Stimulated activated CD8-positive, alpha-beta memory T cell treated with anti-CD3 and anti-CD28 coated beads, Interleukin-15, amount 100 ng/mL, for 4 hours (primary cell): Measurements from ENCODE around the gene LRP1B.
"Not testable (repeated sequence)": the region's sequence is repeated elsewhere in the genome, so short reads cannot be mapped to it uniquely, and the experiment has no call there.

Experiments used
- DNase-seq, 2 donors: peaks; one replicate each; pipeline ENCODE4 v3.0.0-alpha.2; 2020; ENCODE audit warnings: low read depth in 2 of 2

Gene LRP1B

DNA sequence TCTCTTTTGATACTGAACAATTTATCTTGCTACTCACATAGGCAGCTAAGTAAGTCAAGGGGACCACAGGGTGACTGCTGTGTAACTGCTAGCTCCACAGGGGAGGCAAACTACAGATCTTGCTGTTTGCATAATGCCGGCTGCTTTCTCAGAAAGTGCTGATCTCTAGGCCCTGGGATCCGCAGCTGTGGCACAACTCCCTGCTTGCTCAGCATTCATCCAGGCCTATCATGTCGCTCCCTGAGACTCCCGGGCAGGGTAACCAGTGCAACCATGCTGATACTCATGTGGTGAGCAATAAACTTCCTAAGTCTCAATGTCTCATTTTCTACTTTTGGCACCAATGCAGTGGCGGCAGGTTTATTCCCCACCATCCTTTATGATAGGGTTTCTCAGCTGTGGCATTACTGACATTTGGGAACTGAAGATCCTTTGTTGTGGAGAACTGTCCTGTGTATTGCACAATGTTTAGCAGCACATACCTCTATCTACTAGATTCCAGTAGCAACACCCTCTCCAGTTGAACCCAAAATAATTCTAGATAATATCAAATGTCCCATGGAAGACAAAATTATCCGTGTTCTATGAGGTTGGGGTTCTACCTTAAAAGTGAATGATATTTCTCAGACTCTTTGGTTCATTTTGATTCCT, 1101.3 kb downstream of the LRP1B start:
- no peak for DNase-seq

DNA sequence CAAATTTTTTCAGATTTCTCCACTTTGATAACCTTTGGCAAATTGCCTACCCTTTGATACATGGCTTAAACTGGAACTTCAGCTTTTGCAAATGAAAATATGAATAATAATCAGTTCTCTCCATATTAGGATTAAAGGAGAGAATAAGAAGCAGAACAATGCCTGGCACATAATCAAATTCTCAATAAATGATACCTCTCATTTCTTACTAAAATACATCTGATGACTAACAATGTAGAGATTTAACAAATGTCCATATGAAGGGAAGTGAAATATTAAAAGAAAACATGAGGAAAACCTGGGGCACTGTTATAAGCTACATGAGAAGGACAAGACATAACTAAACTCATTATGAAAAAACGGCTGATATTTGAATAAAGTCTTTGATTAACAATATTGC, 1103.6 kb downstream of the LRP1B start:
- no peak for DNase-seq

DNA sequence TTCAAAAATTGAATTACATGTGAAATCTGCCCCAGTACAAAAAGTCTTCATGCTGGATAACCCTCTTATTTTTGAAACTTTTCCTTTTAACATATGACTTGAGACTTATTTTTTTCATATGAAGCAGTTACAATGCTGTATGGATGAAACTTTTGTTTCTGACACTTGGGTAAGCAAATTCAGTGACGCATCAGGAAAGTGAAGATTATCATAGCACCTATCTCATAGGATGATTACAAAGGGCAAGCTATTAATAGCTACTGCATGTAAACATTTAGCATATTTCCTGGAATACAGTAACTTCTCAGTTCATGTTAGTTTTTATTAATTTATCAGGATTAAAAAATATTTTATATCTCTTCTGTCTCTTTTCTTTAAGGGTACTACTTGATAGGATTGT, 1109.2 kb downstream of the LRP1B start:
- no peak for DNase-seq

DNA sequence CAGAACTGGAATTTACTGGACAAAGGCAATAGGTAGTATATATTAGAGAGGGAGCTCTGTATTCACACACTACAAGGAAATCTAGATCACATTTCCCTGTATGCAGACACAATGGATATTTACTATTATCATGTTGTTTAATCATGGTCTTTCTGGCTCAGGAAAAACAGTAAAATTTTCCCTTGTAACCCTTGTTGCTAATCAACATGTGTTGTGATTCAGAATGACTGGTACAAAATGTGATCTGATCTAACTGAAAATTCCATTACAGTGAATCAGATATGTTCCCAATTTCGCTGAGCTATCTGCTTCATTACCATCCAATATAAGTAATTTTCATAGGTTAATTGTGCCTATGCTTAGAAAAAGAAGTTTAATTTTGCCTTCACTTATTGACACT, 1109.7 kb downstream of the LRP1B start:
- no peak for DNase-seq

DNA sequence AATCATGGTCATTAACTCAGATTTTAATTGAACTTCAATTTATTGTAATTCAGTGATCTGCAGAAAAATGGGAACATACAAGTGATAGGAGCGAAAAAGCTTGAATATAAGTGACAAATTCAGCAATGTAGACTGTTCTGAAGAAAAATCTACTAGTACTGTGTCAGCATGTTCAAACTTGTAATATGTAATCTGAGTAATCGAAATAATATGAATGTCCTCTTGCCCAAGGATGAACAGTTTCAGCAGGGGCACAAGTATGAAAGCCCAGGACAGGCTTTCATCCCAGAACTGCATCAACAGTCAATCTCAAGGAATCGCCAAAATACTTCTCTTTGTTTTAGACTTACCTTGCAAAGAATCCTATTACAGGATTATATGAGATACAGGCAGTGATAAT, 1110.5 kb downstream of the LRP1B start:
- DNase-seq: no peak

DNA sequence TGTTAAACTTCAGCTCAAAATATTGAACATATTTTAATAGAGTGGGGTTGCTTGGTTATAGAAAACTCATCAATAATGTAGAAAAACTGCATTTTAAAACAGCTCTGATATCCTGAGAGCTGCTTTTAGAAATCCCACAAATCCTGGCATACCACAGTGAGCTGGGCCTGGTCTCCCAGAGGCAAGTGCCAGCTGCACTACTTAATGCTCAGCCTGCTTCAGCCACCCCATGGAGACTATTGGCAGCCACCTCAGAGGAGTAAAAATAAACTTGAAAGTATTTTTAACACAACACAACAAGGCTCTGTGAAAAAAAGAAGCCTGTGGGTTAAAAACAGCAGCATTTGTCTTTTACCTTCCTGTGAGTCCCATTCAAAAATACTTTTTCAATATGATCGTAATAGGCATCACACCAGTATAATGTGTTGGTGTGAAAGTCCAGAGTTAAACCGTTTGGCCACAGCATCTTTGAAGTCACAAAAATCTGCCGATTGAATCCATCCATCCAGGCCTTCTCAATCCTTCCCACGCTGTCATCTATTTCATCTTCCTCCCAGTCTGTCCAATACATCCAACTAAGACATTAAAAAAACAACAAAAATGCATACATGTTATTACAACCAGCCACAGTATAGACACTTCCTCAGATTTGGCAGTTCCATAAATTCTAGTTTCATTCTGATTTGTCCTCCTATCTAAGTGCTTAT, 1115.3 kb downstream of the LRP1B start:
- DNase-seq: no peak

DNA sequence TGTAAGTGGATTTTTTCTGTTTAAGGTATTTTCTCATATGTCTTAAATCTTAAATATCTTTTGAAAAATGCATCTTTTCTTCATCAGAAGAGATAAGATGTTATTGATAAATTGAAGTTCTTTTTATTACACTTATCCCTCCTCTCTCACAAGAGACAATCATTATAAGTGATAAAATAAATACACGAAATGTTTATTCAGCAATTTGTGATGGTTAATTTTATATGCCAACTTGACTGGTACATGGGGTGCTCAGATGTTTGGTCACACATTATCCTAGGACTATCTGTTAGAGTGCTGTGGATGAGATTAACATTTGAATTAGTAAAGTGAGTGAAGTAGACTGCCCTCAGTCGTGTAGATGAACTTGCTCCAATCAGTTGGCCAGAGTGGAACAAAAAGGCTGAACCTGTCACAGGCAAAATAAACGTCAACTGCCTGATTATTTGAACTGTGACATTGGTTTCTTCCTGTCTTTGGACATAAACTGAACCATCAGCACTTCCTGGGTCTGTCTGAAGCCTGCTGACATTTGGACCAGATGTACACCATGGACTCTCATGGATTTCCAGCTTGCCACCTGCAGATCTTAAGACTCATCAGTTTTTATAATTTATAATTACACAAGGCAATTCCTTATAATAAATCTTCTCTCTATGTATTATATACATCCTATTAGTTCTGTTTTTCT, 1126.7 kb downstream of the LRP1B start:
- no peak for DNase-seq

DNA sequence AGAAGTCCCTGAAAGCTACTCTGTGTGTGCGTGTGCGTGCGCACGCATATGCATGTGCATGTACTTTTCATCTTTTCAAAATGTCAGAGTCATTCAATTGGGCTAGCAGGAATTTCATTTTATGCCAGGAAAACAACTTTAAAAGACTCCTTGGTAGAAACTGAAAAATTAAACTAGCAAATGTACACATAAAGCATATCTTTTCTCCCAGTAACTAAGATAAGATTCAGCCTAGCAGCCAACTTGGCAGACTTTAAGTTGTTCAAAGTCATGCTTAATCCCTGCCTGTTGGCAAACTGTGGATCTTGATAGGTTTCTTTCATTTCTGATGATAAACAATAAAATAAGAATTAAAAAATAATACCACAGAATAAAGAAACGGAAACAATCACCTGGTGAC, 1129.1 kb downstream of the LRP1B start:
- no peak for DNase-seq

DNA sequence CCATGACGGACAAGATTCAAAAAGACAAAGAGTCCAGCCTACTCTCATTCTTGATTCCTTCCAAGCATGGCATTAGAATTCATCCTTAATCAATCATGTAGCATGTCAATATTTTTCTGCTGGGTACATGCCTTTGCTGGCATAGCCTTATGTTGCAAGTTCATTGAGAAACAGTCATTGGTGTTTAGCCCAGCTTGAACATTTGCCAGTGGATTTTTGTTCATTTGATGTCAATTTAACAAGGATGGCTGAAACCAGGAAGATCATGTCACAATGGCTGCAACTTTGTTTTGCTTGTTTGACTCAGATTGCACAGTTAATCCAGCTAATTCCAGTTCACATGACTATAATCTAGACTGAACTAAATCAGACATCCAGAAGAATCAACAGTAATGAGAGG, 1132.2 kb downstream of the LRP1B start:
- no peak for DNase-seq

DNA sequence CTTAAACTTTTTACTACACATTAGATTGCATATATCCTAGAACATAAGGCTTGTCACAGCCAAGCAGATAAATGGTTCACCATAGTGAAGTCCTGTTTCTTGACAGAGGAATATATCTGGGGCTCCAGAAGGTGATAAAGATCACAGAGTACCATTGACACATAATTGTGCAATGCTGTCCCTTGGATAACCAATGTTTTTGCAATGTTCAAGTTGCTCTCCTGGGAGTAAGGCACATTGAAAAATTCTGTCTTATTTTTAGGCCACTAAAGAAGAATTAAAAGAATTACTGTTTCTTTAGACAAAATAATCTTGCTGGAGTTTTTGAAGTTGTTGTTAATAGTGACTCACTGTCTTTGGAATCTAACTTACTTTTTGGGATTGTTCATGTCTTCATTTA, 1132.8 kb downstream of the LRP1B start:
- DNase-seq: no peak

DNA sequence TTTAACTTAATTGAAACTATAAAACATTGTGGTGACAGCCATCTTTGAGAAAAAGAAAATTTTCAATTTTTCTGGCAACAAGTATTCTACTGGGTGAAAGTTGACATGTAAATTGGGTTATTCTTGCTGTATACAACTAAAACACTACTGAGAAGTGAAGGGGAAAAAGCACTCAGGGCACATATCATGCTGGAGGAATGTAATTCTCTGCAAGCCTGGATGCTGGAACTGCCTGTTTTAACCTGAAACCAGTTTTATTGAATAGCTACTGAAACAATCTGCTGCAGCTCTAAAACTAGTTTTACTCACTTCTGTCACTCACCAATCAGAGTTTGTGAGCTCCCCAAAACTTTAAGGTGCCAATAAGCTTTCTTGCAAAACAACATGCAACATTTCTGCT, 1136.0 kb downstream of the LRP1B start:
- no peak for DNase-seq

DNA sequence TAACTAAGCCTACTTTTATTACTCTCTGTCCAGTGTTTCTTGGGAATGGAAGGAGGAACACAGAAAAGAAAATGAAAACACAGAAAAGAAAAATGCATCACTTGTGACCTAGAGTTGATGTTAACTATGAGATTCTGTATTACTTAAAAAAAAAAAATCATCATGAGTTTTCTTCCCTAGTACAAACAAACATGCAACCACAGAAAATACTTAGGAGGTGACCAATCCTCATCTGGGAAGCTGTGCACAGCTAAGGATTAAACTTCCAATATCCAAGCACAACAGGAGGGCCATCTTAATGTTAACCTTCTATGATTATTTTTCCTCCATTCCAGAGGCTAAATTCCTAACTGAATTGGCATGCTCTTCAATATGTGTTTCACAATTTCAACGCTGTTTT, 1140.4 kb downstream of the LRP1B start:
- DNase-seq: no peak

DNA sequence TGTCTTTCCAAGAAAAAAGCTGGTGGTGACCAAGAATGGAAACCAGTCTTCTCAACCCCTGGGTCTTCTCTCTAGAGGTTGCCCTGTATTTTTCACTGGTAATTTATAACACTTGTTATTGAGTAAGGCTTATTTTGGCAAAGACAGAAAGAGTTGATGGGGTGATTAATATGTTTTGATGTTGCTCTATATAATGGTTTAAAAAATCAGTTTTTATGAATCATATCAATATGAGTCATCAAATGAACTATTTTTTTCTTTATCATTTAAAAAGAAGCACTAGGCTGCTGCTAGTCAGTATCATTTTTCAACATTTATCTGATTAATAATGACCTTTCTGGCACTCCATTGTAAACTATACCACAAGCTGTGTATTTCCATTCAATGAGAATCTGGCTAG, 1142.2 kb downstream of the LRP1B start:
- DNase-seq: no peak

DNA sequence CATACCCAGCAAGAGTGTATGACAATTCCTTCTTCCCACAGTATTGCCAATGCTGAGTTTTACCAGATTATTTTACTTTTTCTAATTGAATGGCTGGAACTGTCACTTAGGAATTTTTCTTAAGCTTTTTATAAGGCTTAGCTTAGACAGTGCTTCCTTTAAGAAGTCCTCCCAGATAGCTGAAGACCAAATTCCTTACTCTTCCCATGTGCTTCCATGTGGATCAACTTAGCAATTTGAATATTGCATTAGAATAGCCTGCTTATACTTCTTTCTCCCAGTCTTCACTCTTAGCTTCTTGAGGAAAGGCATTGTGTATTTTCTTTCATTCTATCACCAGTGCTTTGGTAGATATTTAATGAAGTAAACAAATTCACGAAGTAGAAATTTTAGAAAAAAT, 1144.4 kb downstream of the LRP1B start:
- no peak for DNase-seq

DNA sequence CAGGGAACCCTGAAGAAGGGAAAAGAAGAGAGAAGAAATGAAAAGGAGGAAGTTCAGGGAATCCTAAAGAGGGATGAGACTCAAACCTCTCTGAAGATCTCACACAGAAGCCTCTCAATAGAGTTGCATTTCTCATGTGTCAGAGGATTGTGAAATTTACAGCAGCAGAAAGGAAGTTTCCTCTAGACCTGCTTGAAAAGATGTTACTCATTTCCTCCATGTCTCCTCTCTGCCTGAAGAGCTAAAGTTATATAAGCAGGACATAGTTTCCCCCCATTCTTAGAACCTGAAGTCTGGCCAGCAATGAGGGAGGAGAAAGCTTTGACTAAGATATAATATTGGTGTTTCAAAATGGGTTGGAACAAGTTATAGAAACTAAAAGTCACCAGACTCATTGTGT, 1155.6 kb downstream of the LRP1B start:
- no peak for DNase-seq

DNA sequence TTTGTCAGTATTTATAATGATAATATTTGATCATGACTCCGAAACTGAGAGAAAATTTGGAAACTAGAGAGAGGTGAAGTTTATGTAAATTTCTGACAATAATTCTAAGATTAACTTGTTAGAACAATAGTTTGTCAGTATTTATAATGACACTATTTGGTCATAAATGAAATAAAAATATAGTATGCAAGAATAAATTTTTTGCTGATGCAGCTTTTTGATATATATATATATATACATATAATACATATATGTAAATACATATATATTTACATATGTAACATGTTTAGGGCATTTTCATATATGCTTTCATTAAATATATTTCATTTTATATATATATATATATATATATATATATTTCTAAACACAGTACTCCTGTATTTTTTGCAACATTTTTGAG, 1158.1 kb downstream of the LRP1B start:
- no peak for DNase-seq

DNA sequence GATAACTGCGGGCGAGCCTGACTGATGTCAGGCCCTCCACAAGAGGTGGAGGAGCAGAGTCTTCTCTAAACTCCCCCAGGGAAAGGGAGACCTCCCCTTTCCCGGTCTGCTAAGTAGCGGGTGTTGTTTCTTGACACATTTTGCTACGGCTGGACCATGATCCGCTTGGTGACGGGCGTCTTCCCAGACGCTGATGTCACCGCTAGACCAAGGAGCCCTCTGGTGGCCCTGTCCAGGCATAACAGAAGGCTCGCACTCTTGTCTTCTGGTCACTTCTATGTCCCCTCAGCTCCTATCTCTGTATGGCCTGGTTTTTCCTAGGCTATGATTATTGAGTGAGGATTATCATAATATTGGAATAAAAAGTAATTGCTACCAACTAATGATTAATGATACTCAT, 1166.5 kb downstream of the LRP1B start:
- DNase-seq: not testable (repeated sequence)

DNA sequence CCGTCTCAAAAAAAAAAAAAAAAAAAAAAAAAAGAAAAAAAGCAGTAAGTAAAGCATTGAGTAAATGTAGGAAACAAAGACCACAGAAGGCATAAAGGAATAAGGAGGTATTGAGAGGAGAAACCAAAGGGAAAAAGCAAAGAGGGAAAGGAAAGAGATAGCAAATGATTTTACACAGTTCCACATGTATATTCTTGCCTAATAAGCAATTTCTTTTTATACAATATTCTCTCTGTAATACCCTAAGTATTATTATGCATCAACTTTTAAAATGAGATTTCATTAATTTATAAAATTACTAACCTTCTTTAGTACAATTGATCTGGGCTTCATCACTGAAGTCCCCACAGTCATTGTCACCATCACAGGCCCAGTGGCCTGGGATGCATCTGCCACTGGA, 1180.9 kb downstream of the LRP1B start:
- DNase-seq: no peak

DNA sequence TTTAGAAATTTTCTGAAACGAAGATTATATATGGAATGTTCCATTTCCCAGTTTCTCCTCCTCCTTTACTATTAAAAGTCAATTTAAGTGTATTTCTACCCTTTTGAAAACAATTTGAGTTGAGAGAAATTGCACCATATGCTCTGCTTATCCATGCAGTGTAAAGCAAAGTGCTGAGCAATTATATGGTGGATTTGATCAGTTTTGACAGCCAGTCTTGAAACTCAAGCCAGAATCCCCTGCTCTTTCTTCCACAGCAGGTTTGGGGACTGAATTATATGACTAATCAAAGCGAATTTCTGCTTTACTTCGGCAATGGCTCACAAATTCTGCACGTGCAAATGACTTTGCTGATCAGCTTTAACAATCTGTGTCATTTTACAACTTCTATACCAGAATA, 1183.6 kb downstream of the LRP1B start:
- no peak for DNase-seq

DNA sequence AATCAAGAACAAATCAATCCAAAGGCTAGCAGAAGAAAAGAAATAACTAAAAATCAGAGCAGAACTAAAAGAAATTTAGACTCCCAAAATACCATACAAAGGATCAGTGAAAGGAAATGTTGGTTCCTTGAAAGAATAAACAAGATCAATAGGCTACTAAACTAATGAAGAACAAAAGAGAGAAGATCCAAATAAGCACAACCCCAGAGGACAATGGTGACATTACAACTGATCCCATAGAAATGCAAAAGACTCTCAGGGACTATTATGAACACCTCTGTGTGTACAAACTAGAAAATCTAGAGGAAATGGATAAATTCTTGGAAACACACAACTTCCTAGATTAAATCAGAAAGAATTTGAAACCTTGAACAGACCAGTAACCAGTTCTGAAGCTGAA, 1186.9 kb downstream of the LRP1B start:
- DNase-seq: no peak

DNA sequence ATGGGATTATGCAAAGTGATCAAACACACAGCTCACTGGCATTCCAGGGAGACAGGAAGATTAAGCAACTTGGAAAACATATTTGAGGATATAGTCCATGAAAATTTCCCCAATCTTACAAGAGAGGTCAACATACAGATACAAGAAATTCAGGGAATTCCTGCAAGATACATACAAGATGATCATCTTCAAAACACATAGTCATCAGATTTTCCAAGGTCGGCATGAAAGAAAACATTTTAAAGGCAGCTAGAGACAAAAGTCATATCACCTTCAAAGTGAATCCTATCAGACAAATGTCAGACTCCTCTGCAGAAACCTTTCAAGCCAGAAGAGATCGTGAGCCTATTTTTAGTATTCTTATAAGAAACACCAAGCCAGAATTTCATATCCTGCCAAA, 1188.5 kb downstream of the LRP1B start:
- DNase-seq: no peak

DNA sequence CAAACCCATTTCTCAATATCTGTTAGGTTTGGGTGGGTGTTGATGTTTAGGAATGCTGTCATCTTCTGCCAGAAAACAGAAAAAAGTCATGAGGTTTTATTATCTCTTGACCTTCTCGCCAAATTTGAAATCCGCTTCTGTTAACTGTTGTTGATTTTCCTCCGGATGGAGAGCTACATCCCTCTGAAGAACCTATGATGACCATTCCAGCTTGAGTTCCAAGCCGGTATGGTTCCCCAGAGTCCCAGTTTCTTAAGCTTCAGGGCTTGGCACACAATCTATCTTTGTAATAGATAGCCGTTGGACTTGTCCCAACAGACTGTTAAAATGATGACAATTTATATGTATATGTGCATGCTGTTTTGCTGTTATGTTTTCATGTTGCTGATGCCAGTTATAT, 1201.0 kb downstream of the LRP1B start:
- DNase-seq: no peak

DNA sequence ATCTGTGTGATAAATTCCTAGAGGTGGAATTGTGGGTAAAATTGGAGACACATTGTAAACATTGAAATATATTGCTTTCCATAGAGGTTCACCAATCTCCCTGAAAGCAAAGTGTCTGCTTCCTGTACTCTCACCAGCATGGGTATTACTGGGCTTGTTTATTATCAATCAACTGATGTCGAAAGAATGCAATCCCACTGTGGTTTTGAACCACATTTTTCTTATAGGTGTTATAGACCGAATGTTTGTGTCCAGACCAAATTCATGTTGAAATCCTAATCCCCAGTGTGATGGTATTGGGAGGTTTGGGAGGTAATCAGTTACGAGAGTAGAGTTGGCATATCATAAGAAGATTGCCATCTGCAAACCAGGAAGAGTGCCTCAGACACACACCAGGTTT, 1212.4 kb downstream of the LRP1B start:
- DNase-seq: no peak
